22Rv1 (cell line): ENCODE results near the gene TAF1.

Experiments used
- CTCF ChIP-seq: fragments of 450-650 bp; IDR thresholded peaks from 2 replicates; pipeline ENCODE4 v1.5.1; 2017; ENCODE audit warnings: mild to moderate bottlenecking
- ZFX ChIP-seq: fragments of 450-650 bp; IDR thresholded peaks from 2 replicates; pipeline ENCODE4 v1.6.1; 2017; ENCODE audit warnings: antibody characterized with exemption, borderline replicate concordance

- TF ChIP-seq CTCF (no peak), ZFX (no peak)
These were observed 73.7 kb downstream of the TAF1 start for GRCh38 chrX:71439896-71440295.
